PC-3 (cell line): ENCODE results near the gene TOX3.

Experiments
- CTCF ChIP-seq: fragments of 300-600 bp; sonication (generic); conservative IDR thresholded peaks from 2 replicates; pipeline ENCODE4 v1.5.1; 2017; ENCODE audit warnings: antibody characterized with exemption, low read depth, mild to moderate bottlenecking, low read length
- EZH2 ChIP-seq: fragments of 300-600 bp; sonication (generic); IDR thresholded peaks from one replicate; pipeline ENCODE4 v1.6.1; 2017; ENCODE audit warnings: antibody characterized with exemption, mild to moderate bottlenecking, low read length; ENCODE audit not compliant: unreplicated experiment
- EZH2phosphoT487 ChIP-seq: fragments of 300-600 bp; sonication (generic); IDR thresholded peaks from 2 replicates; pipeline ENCODE4 v1.6.1; 2018; ENCODE audit warnings: mild to moderate bottlenecking, antibody characterized with exemption, low read length, borderline replicate concordance

GRCh38 chr16:52578007-52578828, 31.3 kb upstream of the TOX3 start:
- no peak for TF ChIP-seq CTCF
- no peak for TF ChIP-seq EZH2
- no peak for TF ChIP-seq EZH2phosphoT487
